ENCODE results near the gene TYSND1.
"Not testable (repeated sequence)": the region's sequence is repeated elsewhere in the genome, so short reads cannot be mapped to it uniquely, and the experiment has no call there.

Gene TYSND1, protein sequence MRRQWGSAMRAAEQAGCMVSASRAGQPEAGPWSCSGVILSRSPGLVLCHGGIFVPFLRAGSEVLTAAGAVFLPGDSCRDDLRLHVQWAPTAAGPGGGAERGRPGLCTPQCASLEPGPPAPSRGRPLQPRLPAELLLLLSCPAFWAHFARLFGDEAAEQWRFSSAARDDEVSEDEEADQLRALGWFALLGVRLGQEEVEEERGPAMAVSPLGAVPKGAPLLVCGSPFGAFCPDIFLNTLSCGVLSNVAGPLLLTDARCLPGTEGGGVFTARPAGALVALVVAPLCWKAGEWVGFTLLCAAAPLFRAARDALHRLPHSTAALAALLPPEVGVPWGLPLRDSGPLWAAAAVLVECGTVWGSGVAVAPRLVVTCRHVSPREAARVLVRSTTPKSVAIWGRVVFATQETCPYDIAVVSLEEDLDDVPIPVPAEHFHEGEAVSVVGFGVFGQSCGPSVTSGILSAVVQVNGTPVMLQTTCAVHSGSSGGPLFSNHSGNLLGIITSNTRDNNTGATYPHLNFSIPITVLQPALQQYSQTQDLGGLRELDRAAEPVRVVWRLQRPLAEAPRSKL

GRCh38 chr10:70146489-70147258 lies at the start of gene TYSND1:
Gene TYSND1 (minus strand): TSS chr10:70146700. CDS start chr10:70146586, 114 bp downstream.
- in situ Hi-C loops (cut with MboI; ENCODE audit: low sequenced_read_pairs): no loop called here

GRCh38 chr10:70193391-70193844 lies 46.9 kb upstream of the TYSND1 start:
- in situ Hi-C loops (cut with MboI; ENCODE audit: low sequenced_read_pairs): no loop called here

DNA sequence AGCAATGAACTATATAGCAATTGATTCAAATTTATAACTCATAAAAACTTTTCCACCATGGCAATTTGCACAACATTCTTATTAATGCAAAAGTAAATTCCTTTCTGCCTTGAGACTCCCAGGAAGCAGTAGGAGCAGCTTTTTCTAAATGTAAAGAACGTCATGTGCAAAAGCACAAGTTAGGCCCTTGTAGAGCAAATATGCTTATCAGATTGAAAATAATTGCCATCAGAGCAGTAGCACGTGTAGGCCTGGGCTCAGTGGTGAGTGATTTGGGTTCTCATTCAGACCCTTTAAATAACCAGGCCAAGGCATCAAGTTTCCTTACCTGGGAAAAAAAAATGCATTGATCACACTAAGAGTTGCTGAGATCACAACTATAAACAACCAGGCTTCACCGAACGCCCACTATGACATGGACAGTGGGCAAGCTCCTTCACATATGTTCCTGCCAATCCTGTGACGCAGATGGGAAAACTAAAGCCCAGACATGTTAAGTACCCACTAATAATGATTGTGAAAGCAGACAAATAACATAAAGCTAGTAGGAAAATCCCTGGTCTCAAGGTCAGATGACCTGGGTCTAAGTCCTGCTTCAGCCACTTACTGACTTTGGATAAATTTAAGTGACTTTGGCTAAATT lies 45.9 kb upstream of the TYSND1 start:
- in situ Hi-C loops (cut with MboI; ENCODE audit: low sequenced_read_pairs): no loop called here

DNA sequence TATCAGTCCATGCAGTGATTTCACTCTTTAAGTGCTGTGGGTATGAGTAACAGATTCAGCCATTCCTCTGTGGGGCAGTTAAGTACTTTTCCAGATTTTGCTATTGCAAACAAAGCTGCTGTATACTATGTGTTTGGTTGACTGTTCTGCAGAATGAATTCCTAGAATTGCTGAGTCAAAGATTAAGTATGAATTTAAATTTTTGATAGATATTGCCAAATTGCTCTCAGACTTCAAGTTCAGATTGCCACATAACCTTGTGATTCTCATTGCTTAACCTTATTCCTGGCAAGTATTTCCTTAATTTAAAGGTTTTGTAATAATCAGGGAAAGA lies 45.4 kb upstream of the TYSND1 start:
- in situ Hi-C loops (cut with MboI; ENCODE audit: low sequenced_read_pairs): no loop called here

DNA sequence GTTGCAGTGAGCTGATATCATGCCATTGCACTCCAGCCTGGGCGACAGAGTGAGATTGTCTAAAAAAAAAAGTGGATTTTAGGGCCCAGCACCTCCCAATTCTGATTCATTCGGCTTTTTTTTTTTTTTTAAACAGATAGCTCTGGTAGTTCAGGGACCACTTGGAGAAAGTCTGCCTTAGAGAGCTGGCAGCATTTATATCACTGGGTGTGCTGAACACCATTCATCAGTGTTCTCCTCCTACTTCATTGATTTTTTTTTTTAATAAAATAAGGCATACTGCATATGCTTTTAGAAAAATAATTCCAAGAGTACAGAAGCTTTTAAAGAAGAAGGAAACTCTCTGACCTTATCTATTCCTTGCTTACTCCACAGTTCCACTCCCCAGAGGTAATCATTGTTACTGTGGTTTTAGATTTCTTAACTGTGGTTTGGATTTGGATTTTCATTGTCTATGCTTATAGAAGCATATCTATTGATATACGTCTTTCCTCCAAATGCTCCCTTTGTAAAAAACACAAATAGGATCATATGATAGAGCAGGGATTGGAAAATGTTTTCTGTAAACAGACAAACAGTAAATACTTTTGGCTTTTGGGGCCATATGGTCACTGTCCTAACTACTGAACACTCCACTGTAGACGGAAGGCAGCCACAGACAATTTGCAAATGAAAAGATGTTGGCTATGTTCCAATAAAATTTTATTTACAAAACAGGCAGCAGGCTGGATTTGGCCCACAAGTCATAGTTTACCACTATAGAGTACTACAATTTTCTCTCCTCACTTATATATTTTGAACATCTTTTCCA lies 44.9 kb upstream of the TYSND1 start:
- in situ Hi-C loops (cut with MboI; ENCODE audit: low sequenced_read_pairs): no loop called here

- in situ Hi-C loops (cut with MboI; ENCODE audit: low sequenced_read_pairs): no loop called here
Measured at GRCh38 chr10:70190581-70190980, 44.1 kb upstream of the TYSND1 start.

DNA sequence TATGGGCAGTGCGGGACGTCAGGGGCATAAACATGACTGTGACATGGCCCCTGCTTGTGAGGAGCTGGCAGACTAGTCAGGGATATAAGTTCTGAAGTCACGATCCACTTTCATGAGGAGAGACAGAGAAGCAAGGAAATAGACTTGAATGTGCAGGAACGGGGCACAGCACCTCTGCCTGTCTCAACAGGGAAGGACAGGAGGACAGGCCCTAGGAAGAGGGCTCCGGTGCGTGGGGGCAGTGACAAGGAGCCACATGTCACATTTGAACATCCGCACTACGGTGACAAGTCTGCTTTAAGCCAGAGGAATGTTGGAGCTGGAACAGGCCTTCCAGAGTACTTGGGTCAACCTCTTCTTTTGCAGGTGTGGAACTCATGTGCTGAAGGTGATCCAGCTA lies 43.6 kb upstream of the TYSND1 start:
- in situ Hi-C loops (cut with MboI; ENCODE audit: low sequenced_read_pairs): no loop called here

DNA sequence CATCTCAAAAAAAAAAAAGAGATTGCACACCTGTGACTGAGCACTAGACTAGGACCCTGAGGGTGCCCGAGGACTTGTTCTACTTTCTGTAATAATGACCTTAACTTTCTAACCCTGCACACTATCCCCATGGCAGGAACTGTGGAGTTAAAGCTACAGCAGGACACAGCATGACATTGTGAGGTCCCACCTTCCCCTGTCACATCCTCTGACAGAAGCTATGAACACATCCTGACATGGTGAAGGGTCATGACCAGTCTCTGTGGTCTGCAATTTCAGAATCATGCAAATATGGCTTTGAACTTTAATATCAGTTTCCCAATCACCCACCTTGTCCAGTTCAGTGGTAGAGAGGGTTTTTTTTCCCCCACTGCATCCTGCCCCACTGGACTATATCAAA lies 42.3 kb upstream of the TYSND1 start:
- in situ Hi-C loops (cut with MboI; ENCODE audit: low sequenced_read_pairs): no loop called here

GRCh38 chr10:70186571-70186970 lies 40.1 kb upstream of the TYSND1 start:
- in situ Hi-C loops (cut with MboI; ENCODE audit: low sequenced_read_pairs): no loop called here

- in situ Hi-C loops (cut with MboI; ENCODE audit: low sequenced_read_pairs): no loop called here
Measured at GRCh38 chr10:70186090-70186489, 39.6 kb upstream of the TYSND1 start.

- in situ Hi-C loops (cut with MboI; ENCODE audit: low sequenced_read_pairs): no loop called here
Measured at GRCh38 chr10:70183304-70183703, 36.8 kb upstream of the TYSND1 start.

- in situ Hi-C loops (cut with MboI; ENCODE audit: low sequenced_read_pairs): not testable (repeated sequence)
Measured at GRCh38 chr10:70179209-70179608, 32.7 kb upstream of the TYSND1 start.

DNA sequence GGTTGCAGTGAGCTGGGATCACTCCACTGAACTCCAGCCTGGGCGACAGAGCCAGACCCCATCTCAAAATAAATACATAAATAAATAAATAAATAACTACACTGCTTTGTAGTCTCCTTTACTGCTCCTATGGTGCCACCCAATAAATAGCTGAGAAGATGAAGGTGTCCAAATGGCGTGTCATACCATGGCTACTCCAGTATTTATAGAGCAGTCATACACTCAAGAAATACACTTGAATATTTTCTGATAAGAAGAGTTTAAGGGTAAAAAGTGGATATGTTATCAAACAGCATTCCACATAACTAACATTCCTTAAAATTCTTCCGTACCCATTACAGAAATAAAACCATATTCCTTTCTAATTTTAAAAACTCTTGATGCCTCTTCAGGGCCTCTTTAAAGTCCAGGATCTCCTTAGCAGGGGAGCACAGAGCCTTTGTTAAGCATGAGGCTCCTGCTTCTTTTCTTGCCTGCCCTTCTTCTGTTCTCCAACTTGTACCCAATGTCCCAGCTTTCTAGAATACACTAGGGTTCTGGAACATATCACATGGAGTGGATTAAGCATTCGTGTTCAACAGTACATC lies 31.7 kb upstream of the TYSND1 start:
- in situ Hi-C loops (cut with MboI; ENCODE audit: low sequenced_read_pairs): no loop called here

DNA sequence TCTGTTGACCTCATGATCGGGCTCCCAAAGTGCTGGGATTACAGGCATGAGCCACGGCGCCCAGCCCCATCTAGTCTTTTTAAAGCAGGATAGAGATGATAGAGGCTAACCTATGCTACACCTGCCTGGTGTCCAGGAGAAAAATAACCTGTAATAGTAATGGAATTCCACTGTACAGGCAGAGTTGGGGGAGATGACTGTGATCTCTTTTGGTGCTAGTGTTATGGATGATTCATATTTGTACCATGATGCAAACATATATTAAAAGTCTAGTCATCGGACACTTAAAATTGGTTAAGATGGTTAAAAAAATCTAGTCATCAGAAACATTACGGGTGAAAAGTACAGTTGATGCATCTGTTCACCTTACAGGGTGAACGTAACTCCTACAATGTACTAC lies 29.9 kb upstream of the TYSND1 start:
- in situ Hi-C loops (cut with MboI; ENCODE audit: low sequenced_read_pairs): no loop called here

DNA sequence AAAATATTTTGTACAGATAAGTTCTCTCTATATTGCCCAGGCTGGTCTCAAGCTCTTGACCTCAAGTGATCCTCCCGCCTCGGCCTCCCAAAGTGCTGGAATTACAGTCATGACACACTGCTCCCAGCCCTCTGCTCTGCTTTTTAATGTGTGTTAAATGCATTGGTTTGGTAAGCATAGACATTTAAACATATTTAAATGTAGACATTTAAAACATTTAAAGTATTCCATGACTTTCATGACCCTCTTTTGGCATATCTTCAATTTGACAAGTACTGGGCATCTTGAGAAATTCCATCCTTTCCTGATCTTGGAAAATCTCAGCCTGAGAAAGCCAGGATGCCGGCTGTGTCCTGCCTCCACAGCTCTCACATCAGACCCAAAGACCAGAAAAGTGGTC lies 29.0 kb upstream of the TYSND1 start:
- in situ Hi-C loops (cut with MboI; ENCODE audit: low sequenced_read_pairs): no loop called here

- in situ Hi-C loops (cut with MboI; ENCODE audit: low sequenced_read_pairs): no loop called here
Measured at GRCh38 chr10:70174058-70174741, 27.7 kb upstream of the TYSND1 start.

DNA sequence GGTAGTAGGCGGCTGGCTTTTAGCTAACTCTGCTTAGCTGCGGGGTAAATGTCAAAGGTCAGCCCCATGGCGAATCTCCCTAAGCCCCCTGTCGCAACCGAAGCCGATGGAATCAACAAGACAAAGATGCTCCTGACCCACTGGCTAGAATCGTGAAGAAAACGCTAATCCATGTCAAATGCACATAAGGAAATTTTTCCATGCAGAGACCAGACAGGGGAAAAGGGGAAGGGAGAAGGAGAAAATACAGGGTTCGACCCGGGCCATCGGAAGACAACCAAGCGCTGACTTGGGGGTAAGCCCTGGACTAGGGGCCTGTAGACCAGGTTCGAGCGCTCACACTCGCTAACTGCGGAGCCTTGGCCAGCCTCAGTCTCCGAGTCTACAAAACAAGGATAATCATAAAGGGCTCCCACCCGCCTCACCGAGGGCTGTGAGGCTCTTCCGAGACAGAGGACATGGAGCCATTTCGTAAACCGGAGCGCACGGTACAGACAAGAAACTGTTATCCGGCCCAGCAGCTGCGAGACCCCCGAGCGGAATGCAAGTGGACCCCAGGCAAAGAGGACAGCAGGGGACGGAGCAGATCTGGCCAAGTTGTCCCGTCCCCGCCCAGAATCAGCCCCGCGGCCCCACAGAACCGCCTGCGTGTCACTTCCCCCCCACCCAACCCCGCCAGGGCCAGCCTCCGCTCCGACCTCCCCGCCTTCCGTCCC lies 23.3 kb upstream of the TYSND1 start:
- in situ Hi-C loops (cut with MboI; ENCODE audit: low sequenced_read_pairs): no loop called here

DNA sequence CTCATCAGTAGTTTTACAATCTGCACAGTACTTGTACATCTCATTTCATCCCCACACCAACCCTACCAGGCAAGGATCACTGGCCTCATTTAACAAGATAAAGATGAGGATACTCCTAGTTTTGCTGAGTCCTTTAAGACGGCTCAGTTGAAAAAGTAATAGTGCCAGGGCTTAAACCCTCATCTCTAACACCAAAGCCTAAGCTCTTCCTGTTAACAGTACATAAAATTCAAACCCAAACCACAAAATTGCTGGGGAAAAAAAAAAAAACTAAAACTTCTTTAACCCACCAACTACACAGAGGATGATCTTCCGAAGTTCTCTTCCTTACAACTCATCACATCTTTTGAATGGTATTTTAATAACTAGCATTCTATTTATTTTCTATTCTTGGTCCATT lies 22.5 kb upstream of the TYSND1 start:
- in situ Hi-C loops (cut with MboI; ENCODE audit: low sequenced_read_pairs): no loop called here

GRCh38 chr10:70167246-70167645 lies 20.7 kb upstream of the TYSND1 start:
- in situ Hi-C loops (cut with MboI; ENCODE audit: low sequenced_read_pairs): no loop called here

Measured in hTERT RPE-1 (cell line).